Omental fat pad (tissue), 4 donors: ENCODE results near the gene TMEM178A. TPM values are rescaled to one million over a fixed set of nuclear protein-coding genes. Genes with fewer than 3 reads are reported as not detected.

ENCODE experiments used
- ATAC-seq: fragments of 150-250 bp; one replicate; pipeline ENCODE4 v1.9.1; 2016; ENCODE audit warnings: mild to moderate bottlenecking, moderate library complexity; ENCODE audit not compliant: low FRiP score
- DNase-seq: peaks from one replicate; pipeline ENCODE4 v3.0.0-alpha.2; 2019; ENCODE audit warnings: low spot score
- total RNA-seq, 4 donors: library from RNA; depleted of rRNA; stranded (reverse); fragments of >200 nt; gene quantifications; one replicate each; pipeline ENCODE4 v1.1.0, GENCODE V29; 2016
- TF ChIP-seq, protein P1 (sequence below), 3 donors: fragments of 450-650 bp; IDR thresholded peaks; one replicate each; pipeline ENCODE4 v1.5.1; 2016 to 2017; ENCODE audit warnings: antibody characterized with exemption in 3 of 3, mild to moderate bottlenecking in 3 of 3, moderate library complexity in 2 of 3

The TMEM178A gene
- total RNA-seq, 4 donors from 2014 or later = 1.6 to 2.0 (median 1.8) TPM

DNA sequence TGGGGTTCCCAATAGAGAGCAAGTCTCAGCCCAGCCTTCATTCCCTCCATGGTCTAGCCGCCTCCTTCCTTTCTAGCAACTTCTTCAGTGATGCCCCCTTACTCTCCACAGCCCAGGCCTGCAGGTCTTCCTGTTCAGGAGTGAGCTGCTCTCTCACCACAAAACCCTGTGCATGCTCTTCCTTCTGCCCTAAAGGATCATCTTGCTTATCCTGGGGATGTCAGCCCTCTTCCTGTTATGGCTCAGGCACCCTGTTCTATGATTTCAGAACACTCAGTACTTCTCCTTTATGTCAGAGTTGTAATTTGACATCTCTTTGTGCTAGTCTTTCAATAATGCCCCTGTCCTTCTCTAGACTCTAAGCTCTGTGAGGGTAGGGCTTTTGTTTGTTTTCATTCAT, 19.4 kb downstream of the TMEM178A start:
- DNase-seq (no peak), ATAC-seq (no peak)
- TF ChIP-seq, protein P1, sequence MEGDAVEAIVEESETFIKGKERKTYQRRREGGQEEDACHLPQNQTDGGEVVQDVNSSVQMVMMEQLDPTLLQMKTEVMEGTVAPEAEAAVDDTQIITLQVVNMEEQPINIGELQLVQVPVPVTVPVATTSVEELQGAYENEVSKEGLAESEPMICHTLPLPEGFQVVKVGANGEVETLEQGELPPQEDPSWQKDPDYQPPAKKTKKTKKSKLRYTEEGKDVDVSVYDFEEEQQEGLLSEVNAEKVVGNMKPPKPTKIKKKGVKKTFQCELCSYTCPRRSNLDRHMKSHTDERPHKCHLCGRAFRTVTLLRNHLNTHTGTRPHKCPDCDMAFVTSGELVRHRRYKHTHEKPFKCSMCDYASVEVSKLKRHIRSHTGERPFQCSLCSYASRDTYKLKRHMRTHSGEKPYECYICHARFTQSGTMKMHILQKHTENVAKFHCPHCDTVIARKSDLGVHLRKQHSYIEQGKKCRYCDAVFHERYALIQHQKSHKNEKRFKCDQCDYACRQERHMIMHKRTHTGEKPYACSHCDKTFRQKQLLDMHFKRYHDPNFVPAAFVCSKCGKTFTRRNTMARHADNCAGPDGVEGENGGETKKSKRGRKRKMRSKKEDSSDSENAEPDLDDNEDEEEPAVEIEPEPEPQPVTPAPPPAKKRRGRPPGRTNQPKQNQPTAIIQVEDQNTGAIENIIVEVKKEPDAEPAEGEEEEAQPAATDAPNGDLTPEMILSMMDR (IDR thresholded peaks at IDR 0.05) = no peak

DNA sequence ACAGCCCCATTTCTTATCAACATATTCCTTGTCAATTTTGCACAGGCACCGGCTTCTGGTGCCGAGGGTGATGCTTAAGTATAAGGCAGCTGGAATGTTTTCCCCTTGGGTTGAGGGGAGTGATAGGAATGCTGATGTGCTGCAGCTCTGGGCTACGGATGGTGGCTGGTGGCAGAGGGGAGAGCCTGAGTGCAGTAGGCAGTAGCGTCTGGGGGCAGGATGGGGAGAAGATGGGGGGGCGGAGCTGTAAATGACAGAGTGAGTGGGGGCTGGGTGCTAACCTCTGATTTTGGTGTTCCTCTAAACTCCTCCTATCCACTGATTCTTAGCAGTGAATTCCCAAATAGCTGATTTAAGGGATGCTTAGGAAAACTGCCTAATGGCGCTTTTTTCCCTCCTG, 20.7 kb downstream of the TMEM178A start:
- TF ChIP-seq, protein P1 (IDR thresholded peaks at IDR 0.05) = no peak
- DNase-seq = no peak
- ATAC-seq = no peak

GRCh38 chr2:39688181-39688580, 22.5 kb downstream of the TMEM178A start:
- ATAC-seq (no peak), DNase-seq (no peak)
- TF ChIP-seq, protein P1 (IDR thresholded peaks at IDR 0.05) = no peak

- TF ChIP-seq, protein P1 (IDR thresholded peaks at IDR 0.05) = no peak
- no peak for DNase-seq
- no peak for ATAC-seq
Observed at GRCh38 chr2:39689272-39689841, 23.6 kb downstream of the TMEM178A start.

DNA sequence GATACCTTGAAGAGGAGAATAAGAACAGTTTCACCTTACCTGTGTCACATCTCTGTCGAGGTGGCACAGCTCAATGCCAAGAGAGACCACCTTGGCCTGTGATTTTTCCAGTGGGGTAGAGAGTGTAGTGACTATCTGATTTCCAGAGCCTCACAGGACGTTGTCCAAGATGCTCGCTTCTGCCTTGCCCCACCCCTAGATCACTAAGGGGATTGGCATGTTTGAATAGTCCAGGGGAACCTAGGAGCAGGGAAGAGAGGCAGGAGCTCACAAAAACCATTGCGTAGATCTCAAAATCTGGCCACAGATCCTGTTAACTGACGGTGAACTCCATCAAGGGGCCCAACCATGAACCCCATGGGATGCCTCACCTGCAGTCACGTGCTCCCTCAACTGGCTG, 24.2 kb downstream of the TMEM178A start:
- ATAC-seq = no peak
- DNase-seq = no peak
- TF ChIP-seq, protein P1 (IDR thresholded peaks at IDR 0.05) = no peak

- TF ChIP-seq, protein P1 (IDR thresholded peaks at IDR 0.05) = no peak
- no peak for ATAC-seq
- DNase-seq = no peak
Observed at GRCh38 chr2:39693245-39693644, 27.5 kb downstream of the TMEM178A start.

GRCh38 chr2:39696101-39696553, 30.4 kb downstream of the TMEM178A start:
- TF ChIP-seq, protein P1 (IDR thresholded peaks at IDR 0.05) = no peak
- DNase-seq (no peak), ATAC-seq (no peak)
